K562 (cell line): Measurements from ENCODE around the gene EPC2. TPM values are rescaled to one million over a fixed set of nuclear protein-coding genes. Genes with fewer than 3 reads are reported as not detected.
A peak's percentile ranks its signal among the peaks of the same experiment; 100 is the strongest.

Source experiments
- ATAC-seq: fragments of 200-7000 bp; cut with Tn5 transposase; 3 replicates; pipeline ENCODE4 v1.9.1; 2020; ENCODE audit warnings: moderate library complexity
- BruUV-seq: library from RNA; stranded (reverse); fragments of 400-500 nt; replicated peaks from 2 replicates; lab custom pipeline; 2021; lab: Mats Ljungman, UMichigan
- CTCF ChIA-PET: fragments of 300-600 bp; formaldehyde crosslinking; extraction: SDS; loops from one replicate; lab custom pipeline; 2021; ENCODE audit warnings: low intra/inter-chr PET ratio; lab: Yijun Ruan, JAX
- POLR2A ChIA-PET: fragments of 300-600, 350-650 bp; sonication (Branson Sonifier 250); formaldehyde crosslinking; extraction: SDS; loops from one replicate; lab custom pipeline; 2021; ENCODE audit warnings: antibody characterized with exemption, inconsistent platforms; lab: Yijun Ruan, JAX
- DNase-seq, 4 experiments: peaks; one replicate each; pipeline versions ENCODE4 v3.0.0 to v3.0.0-alpha.2; 2011 to 2018; ENCODE audit warnings: low spot score in 3 of 4, mixed read lengths in 3 of 4; ENCODE audit errors: extremely low read depth in 1 of 4
- FAIRE-seq: peaks from 2 replicates; lab custom pipeline; 2011; peaks lifted over from hg19 to GRCh38; lab: Jason Lieb, UNC
- H2AFZ ChIP-seq: 2 replicates; pipeline ENCODE4 v1.6.0; 2011; ENCODE audit warnings: low read depth, low read length, control low read depth, inconsistent platforms
- H3K27ac ChIP-seq: fragments of 200-600 bp; 3 replicates; pipeline ENCODE4 v1.8.0; 2011; ENCODE audit warnings: low read depth, mild to moderate bottlenecking, control low read depth, inconsistent platforms, low read length, moderate library complexity, mixed read lengths; ENCODE audit errors: extremely low read depth
- H3K27me3 ChIP-seq, 2 experiments: fragments of 300-600 bp in 1 of 2; 2 replicates in 1 of 2; 3 replicates in 1 of 2; pipeline versions ENCODE4 v1.6.0 to v1.8.0; 2011; ENCODE audit warnings: inconsistent platforms in 2 of 2, low read length in 2 of 2, mild to moderate bottlenecking in 1 of 2, mixed read lengths in 1 of 2, moderate library complexity in 1 of 2; ENCODE audit not compliant: control insufficient read depth in 2 of 2, insufficient read depth in 2 of 2
- H3K36me3 ChIP-seq: fragments of 300-600 bp; 3 replicates; pipeline ENCODE4 v1.8.0; 2011; ENCODE audit warnings: mild to moderate bottlenecking, low read length, inconsistent platforms; ENCODE audit not compliant: control insufficient read depth, insufficient read depth
- H3K4me1 ChIP-seq, 2 experiments: fragments of 200-600 bp in 1 of 2; replicated peaks in 1 of 2; 2 replicates in 1 of 2; 3 replicates in 1 of 2; pipeline versions ENCODE4 v1.5.1 to v1.8.0; 2011; ENCODE audit warnings: inconsistent platforms in 2 of 2, low read length in 2 of 2, mild to moderate bottlenecking in 1 of 2, mixed read lengths in 1 of 2, moderate library complexity in 1 of 2; ENCODE audit not compliant: control insufficient read depth in 2 of 2, insufficient read depth in 2 of 2
- H3K4me2 ChIP-seq: 2 replicates; pipeline ENCODE4 v1.6.1; 2011; ENCODE audit warnings: low read length, control low read depth, inconsistent platforms, mixed read lengths; ENCODE audit not compliant: insufficient read depth
- H3K4me3 ChIP-seq: fragments of 200-600 bp; sonication (generic), shearing (Covaris generic); 2 replicates; pipeline ENCODE4 v1.5.1; 2016; ENCODE audit warnings: control low read depth, inconsistent platforms
- H3K79me2 ChIP-seq: fragments of 200-600 bp; 3 replicates; pipeline ENCODE4 v1.8.0; 2011; ENCODE audit warnings: low read length, inconsistent platforms; ENCODE audit not compliant: control insufficient read depth, insufficient read depth
- H3K9ac ChIP-seq, 2 experiments: 2 replicates each; pipeline versions ENCODE4 v1.6.0 to v1.6.1; 2011; ENCODE audit warnings: low read depth in 2 of 2, low read length in 2 of 2, control low read depth in 1 of 2, inconsistent platforms in 1 of 2, mild to moderate bottlenecking in 1 of 2, mixed read lengths in 1 of 2; ENCODE audit not compliant: insufficient read depth in 1 of 2
- H3K9me1 ChIP-seq: one replicate; pipeline ENCODE4 v1.6.0; 2011; ENCODE audit warnings: inconsistent platforms, mild to moderate bottlenecking, low read length, moderate library complexity; ENCODE audit not compliant: control insufficient read depth, insufficient read depth
- H3K9me3 ChIP-seq: replicated peaks from 2 replicates; pipeline ENCODE4 v1.5.1; 2011; ENCODE audit warnings: low read depth, low read length, inconsistent platforms; ENCODE audit not compliant: control insufficient read depth, insufficient read depth
- H4K20me1 ChIP-seq: replicated peaks from 2 replicates; pipeline ENCODE4 v1.6.1; 2011; ENCODE audit warnings: low read length, inconsistent platforms, mixed read lengths; ENCODE audit not compliant: control insufficient read depth, insufficient read depth
- ADNP ChIP-seq: fragments of 200-800 bp; sonication (Bioruptor generic); IDR thresholded peaks from 2 replicates; pipeline ENCODE4 v1.6.1; 2016; ENCODE audit warnings: missing genetic modification characterization, missing compliant biosample characterization
- CEBPB ChIP-seq: fragments of 450-650 bp; IDR thresholded peaks from 2 replicates; pipeline ENCODE4 v1.6.1; 2016; ENCODE audit warnings: missing genetic modification characterization, missing compliant biosample characterization
- CEBPG ChIP-seq, 3 experiments: fragments of 200-800 bp in 1 of 3; sonication (Bioruptor generic) in 1 of 3; sonication (generic) in 1 of 3; formaldehyde crosslinking in 1 of 3; IDR thresholded peaks in 2 of 3; conservative IDR thresholded peaks in 1 of 3; 2 replicates each; pipeline versions ENCODE4 v1.6.1 to v1.8.0; 2016 to 2022; ENCODE audit warnings: missing compliant biosample characterization in 2 of 3, missing genetic modification characterization in 2 of 3, mild to moderate bottlenecking in 1 of 3, missing genetic modification reagents in 1 of 3
- FOXK2 ChIP-seq, 2 experiments: fragments of 450-650 bp; IDR thresholded peaks in 1 of 2; conservative IDR thresholded peaks in 1 of 2; 2 replicates each; pipeline ENCODE4 v1.6.1; 2016; ENCODE audit warnings: low read depth in 2 of 2, mild to moderate bottlenecking in 1 of 2
- FOXM1 ChIP-seq, 2 experiments: fragments of 450-650 bp in 1 of 2; sonication (generic) in 1 of 2; formaldehyde crosslinking in 1 of 2; IDR thresholded peaks; 2 replicates each; pipeline versions ENCODE4 v1.6.1 to v1.9.0; 2017 to 2022; ENCODE audit warnings: low read depth in 2 of 2, mild to moderate bottlenecking in 2 of 2, missing genetic modification reagents in 1 of 2, moderate library complexity in 1 of 2
- HSF4 ChIP-seq: fragments of 250-450 bp; sonication (Bioruptor Pico); IDR thresholded peaks from 2 replicates; pipeline ENCODE4 v2.1.2; 2022; ENCODE audit warnings: mild to moderate bottlenecking, moderate library complexity, borderline replicate concordance
- MCM7 ChIP-seq, 2 experiments: fragments of 450-650 bp; IDR thresholded peaks; 2 replicates each; pipeline ENCODE4 v1.6.1; 2016 to 2018
- ZNF507 ChIP-seq: conservative IDR thresholded peaks from 2 replicates; pipeline ENCODE4 v1.6.1; 2017; ENCODE audit warnings: missing genetic modification characterization, missing compliant biosample characterization
- ZNF785 ChIP-seq: fragments of 250-450 bp; sonication (Bioruptor Pico); IDR thresholded peaks from 2 replicates; pipeline ENCODE4 v1.4.0; 2020; ENCODE audit warnings: mild to moderate bottlenecking
- in situ Hi-C: fragments of 300-500 bp; cut with MboI; formaldehyde crosslinking; loops from 4 replicates; pipeline ENCODE4 v1.15.0; 2018; ENCODE audit warnings: inconsistent platforms, mixed read lengths
- intact Hi-C: fragments of 100-400 bp; cut with micrococcal nuclease; formaldehyde crosslinking; loops from 2 replicates; pipeline ENCODE4 v1.14.2; 2022
- polyA plus RNA-seq, 8 experiments: library from polyadenylated mRNA; depleted of rRNA in 4 of 8; stranded (reverse) in 5 of 8; unstranded in 3 of 8; fragments of >200 nt; fragmentation: Nextera tagmentation in 2 of 8; fragmentation: Illumina TruSeq in 1 of 8; extraction: Ambion mirVana in 2 of 8; extraction: Trizol in 1 of 8; gene quantifications; 2 replicates each; pipeline versions ENCODE4 v1.2.1 to v1.2.3, GENCODE V29; 2011 to 2014; ENCODE audit warnings: inconsistent platforms in 1 of 8, missing spikeins in 1 of 8
- total RNA-seq, 7 experiments: library from RNA; depleted of rRNA in 6 of 7; stranded (reverse); fragments of >200 nt in 6 of 7; fragmentation: Illumina TruSeq in 2 of 7; extraction: Trizol in 2 of 7; gene quantifications; 2 replicates each; pipeline versions ENCODE4 v1.2.1 to v1.2.3, GENCODE V29; 2011 to 2021; ENCODE audit warnings: low replicate concordance in 1 of 7

The EPC2 gene
- total and polyA plus RNA-seq, 9 of the 15 experiments (the other 6 are each of a cell fraction or from before 2014, with no cell fraction given): 7.0 to 35.8 (median 29.1) TPM

GRCh38 chr2:148704247-148704646 lies 59.7 kb downstream of the EPC2 start:
- no peak for ATAC-seq
- in situ Hi-C loops: no loop called here
- H3K4me2 ChIP-seq: no peak overlapping the region
- H3K27ac ChIP-seq: no peak overlapping the region
- no peaks in the 10 kb centered on the region for H3K9me1 ChIP-seq
- no peak for TF ChIP-seq MCM7 (IDR thresholded peaks at IDR 0.05)
- peak; percentile 55 for TF ChIP-seq CEBPB
- TF ChIP-seq ZNF507 (tag): no peak
- no peak for TF ChIP-seq HSF4
- no peak for TF ChIP-seq FOXM1 (IDR thresholded peaks at IDR 0.05; ENCODE audit: low read depth)
- TF ChIP-seq FOXM1 (CRISPR knock-in tag; IDR thresholded peaks at IDR 0.05; ENCODE audit: low read depth): no peak
- TF ChIP-seq FOXK2 (conservative IDR thresholded peaks at IDR 0.05 in 1 of 2, IDR thresholded peaks at IDR 0.05 in 1 of 2; ENCODE audit: low read depth in 2 of 2): no peak
- TF ChIP-seq ADNP (tag): no peak
- TF ChIP-seq CEBPG (CRISPR knock-in tag; IDR thresholded peaks at IDR 0.05): no peak
- peak; percentile 27 to 88; a peak in 2 of 4 replicates for TF ChIP-seq CEBPG (tag; conservative IDR thresholded peaks at IDR 0.05 in 1 of 2, IDR thresholded peaks at IDR 0.05 in 1 of 2)
- no peak for TF ChIP-seq ZNF785
- no peak overlapping the region for H2AFZ ChIP-seq
- H3K9ac ChIP-seq: no peak overlapping the region
- ChIA-PET CTCF (no interaction called here), POLR2A (interaction anchor here (0.8 kb wide), 1 partner anchor 13 kb away, joined by 5 read pairs; no protein-coding TSS in a partner anchor)
- H3K4me1 ChIP-seq: no peaks in the 10 kb centered on the region
- peaks cover 6% of the 10 kb centered on the region; the same call in 2 of the 3 replicates for H3K36me3 ChIP-seq
- no TSS peak for BruUV-seq
- intact Hi-C loops: no loop called here
- H3K4me3 ChIP-seq: no peak overlapping the region
- no peak for FAIRE-seq
- peaks cover 27% of the 10 kb centered on the region; the same call in 2 of the 3 replicates for H3K79me2 ChIP-seq
- no peak for DNase-seq
- no peaks in the 10 kb centered on the region for H3K27me3 ChIP-seq
- H3K9me3 ChIP-seq: peaks cover 4% of the 10 kb centered on the region; the same call in 1 of the 2 replicates
- H4K20me1 ChIP-seq: no peaks in the 10 kb centered on the region
